Panc1 (cell line): ENCODE results near the gene ATXN3L.

Experiments used
- POLR2AphosphoS5 ChIP-seq: IDR thresholded peaks from 2 replicates; pipeline ENCODE4 v1.6.1; 2012; ENCODE audit warnings: mild to moderate bottlenecking, low read depth, low read length, moderate library complexity
- TCF7L2 ChIP-seq: IDR thresholded peaks from 2 replicates; pipeline ENCODE4 v1.6.1; 2011; ENCODE audit warnings: mild to moderate bottlenecking, low read depth, low read length, inconsistent platforms
- TF ChIP-seq, protein P1 (sequence below): fragments of 450-650 bp; IDR thresholded peaks from 2 replicates; pipeline ENCODE4 v1.5.1; 2017; ENCODE audit warnings: mild to moderate bottlenecking

DNA sequence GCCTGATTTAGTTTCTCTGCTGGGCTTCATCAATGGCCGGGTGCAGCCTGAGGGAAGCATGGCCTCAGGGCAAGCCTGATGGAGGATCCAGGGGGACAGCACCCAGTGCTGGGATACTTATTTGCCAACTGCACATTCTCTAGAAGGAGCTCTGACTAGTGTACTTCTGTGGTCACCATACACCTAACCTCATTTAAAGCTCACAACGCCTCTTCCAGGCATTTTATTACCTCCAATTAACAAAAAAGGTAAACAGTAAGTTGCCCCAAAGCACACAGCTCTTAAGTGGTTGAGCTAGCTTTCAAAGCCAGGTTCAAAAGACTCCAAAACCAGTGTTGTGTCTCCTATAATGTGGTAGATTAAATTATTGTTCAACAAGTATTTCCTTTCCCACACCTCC lies 26.8 kb upstream of the ATXN3L start:
- TF ChIP-seq, protein P1, sequence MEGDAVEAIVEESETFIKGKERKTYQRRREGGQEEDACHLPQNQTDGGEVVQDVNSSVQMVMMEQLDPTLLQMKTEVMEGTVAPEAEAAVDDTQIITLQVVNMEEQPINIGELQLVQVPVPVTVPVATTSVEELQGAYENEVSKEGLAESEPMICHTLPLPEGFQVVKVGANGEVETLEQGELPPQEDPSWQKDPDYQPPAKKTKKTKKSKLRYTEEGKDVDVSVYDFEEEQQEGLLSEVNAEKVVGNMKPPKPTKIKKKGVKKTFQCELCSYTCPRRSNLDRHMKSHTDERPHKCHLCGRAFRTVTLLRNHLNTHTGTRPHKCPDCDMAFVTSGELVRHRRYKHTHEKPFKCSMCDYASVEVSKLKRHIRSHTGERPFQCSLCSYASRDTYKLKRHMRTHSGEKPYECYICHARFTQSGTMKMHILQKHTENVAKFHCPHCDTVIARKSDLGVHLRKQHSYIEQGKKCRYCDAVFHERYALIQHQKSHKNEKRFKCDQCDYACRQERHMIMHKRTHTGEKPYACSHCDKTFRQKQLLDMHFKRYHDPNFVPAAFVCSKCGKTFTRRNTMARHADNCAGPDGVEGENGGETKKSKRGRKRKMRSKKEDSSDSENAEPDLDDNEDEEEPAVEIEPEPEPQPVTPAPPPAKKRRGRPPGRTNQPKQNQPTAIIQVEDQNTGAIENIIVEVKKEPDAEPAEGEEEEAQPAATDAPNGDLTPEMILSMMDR: no peak
- TF ChIP-seq POLR2AphosphoS5 (no peak), TCF7L2 (no peak)
